Thyroid gland (tissue), 4 donors: ENCODE data around the gene KAZN.

ENCODE experiments used
- POLR2A ChIP-seq, 2 donors: fragments of 450-650 bp; IDR thresholded peaks; one replicate each; pipeline ENCODE4 v1.6.1; 2017; ENCODE audit warnings: antibody characterized with exemption in 2 of 2, mild to moderate bottlenecking in 2 of 2, moderate library complexity in 1 of 2
- TF ChIP-seq, protein P1 (sequence below), 6 experiments: fragments of 200-600 bp in 3 of 6; fragments of 450-650 bp in 3 of 6; sonication (generic) in 3 of 6; IDR thresholded peaks; one replicate each; pipeline ENCODE4 v1.5.1; 2016 to 2019; ENCODE audit warnings: antibody characterized with exemption in 6 of 6, mild to moderate bottlenecking in 2 of 6, inconsistent platforms in 1 of 6, moderate library complexity in 1 of 6

DNA sequence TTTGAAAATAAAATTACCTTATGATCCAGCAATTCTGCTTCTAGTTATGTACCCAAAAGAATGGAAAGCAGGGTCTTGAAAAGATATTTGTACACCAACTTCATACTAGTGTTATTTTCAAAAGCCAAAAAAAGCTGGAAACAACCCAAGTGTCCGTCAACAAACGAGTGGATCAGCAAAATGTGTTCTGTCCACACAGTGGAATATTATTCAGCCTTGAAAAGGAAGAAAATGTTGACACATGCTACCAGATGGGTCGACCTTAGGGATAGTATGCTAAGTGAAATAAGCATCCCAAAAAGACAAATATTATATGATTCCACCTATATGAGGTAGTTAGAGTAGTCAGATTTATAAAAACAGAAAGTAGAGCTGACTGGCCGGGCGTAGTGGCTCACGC is 65.3 kb downstream of the KAZN start:
- TF ChIP-seq, protein P1, sequence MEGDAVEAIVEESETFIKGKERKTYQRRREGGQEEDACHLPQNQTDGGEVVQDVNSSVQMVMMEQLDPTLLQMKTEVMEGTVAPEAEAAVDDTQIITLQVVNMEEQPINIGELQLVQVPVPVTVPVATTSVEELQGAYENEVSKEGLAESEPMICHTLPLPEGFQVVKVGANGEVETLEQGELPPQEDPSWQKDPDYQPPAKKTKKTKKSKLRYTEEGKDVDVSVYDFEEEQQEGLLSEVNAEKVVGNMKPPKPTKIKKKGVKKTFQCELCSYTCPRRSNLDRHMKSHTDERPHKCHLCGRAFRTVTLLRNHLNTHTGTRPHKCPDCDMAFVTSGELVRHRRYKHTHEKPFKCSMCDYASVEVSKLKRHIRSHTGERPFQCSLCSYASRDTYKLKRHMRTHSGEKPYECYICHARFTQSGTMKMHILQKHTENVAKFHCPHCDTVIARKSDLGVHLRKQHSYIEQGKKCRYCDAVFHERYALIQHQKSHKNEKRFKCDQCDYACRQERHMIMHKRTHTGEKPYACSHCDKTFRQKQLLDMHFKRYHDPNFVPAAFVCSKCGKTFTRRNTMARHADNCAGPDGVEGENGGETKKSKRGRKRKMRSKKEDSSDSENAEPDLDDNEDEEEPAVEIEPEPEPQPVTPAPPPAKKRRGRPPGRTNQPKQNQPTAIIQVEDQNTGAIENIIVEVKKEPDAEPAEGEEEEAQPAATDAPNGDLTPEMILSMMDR (IDR thresholded peaks at IDR 0.05) = no peak
- TF ChIP-seq POLR2A (IDR thresholded peaks at IDR 0.05) = no peak
